Colonic mucosa (tissue), 4 donors: Measurements from ENCODE around the gene SMIM7. TPM values are rescaled to one million over a fixed set of nuclear protein-coding genes. Genes with fewer than 3 reads are reported as not detected.
A peak's percentile ranks its signal among the peaks of the same experiment; 100 is the strongest.

Experiments
- DNase-seq: peaks from one replicate; pipeline ENCODE4 v3.0.0-alpha.2; 2020
- H3K27ac ChIP-seq: fragments of 200-600 bp; one replicate; pipeline ENCODE4 v1.8.0; 2021
- H3K27me3 ChIP-seq: fragments of 200-600 bp; one replicate; pipeline ENCODE4 v1.8.0; 2021
- H3K36me3 ChIP-seq: fragments of 200-600 bp; one replicate; pipeline ENCODE4 v1.8.0; 2021
- H3K4me1 ChIP-seq: fragments of 200-600 bp; one replicate; pipeline ENCODE4 v1.8.0; 2021; ENCODE audit warnings: mild to moderate bottlenecking
- H3K4me3 ChIP-seq: fragments of 200-600 bp; one replicate; pipeline ENCODE4 v1.8.0; 2021
- H3K9ac ChIP-seq, 2 donors: one replicate each; pipeline ENCODE4 v1.7.0; 2013; ENCODE audit warnings: control low read depth in 2 of 2, low read depth in 2 of 2, low read length in 2 of 2
- H3K9me3 ChIP-seq: fragments of 200-600 bp; one replicate; pipeline ENCODE4 v1.8.0; 2021
- intact Hi-C: fragments of 100-400 bp; cut with DNase I; formaldehyde crosslinking; loops from one replicate; pipeline ENCODE4 v1.14.1; 2022
- total RNA-seq, 2 donors: library from RNA; stranded (reverse); fragmentation: NEBNext Ultra II Directional in 1 of 2; extraction: Animal tissue kit (Norgen Biotek cat#: 25700) in 1 of 2; gene quantifications; one replicate each; pipeline ENCODE4 v1.2.1, GENCODE V29; 2021
- TF ChIP-seq, protein P1 (sequence below): fragments of 200-600 bp; IDR thresholded peaks from one replicate; pipeline ENCODE4 v1.8.0; 2022; ENCODE audit warnings: antibody characterized with exemption, mild to moderate bottlenecking
- donor health status: healthy.
- donor health status: DM: no; HTN: no; CAD: no.
- donor health status: DM: no; HTN: no; CAD: no.

The SMIM7 gene
- total RNA-seq, 2 donors from 2014 or later, result 58.2 to 64.8 TPM

GRCh38 chr19:16609511-16610200, 50.3 kb downstream of the SMIM7 start:
- H3K4me3 ChIP-seq, result no peak overlapping the region
- no peaks in the 10 kb centered on the region for H3K36me3 ChIP-seq
- no peak overlapping the region for H3K9ac ChIP-seq
- H3K27ac ChIP-seq, result no peak overlapping the region
- H3K27me3 ChIP-seq, result no peaks in the 10 kb centered on the region
- H3K9me3 ChIP-seq, result no peaks in the 10 kb centered on the region
- no peak for DNase-seq
- H3K4me1 ChIP-seq, result peaks cover 3% of the 10 kb centered on the region
- intact Hi-C loops, result no loop called here
- TF ChIP-seq, protein P1, sequence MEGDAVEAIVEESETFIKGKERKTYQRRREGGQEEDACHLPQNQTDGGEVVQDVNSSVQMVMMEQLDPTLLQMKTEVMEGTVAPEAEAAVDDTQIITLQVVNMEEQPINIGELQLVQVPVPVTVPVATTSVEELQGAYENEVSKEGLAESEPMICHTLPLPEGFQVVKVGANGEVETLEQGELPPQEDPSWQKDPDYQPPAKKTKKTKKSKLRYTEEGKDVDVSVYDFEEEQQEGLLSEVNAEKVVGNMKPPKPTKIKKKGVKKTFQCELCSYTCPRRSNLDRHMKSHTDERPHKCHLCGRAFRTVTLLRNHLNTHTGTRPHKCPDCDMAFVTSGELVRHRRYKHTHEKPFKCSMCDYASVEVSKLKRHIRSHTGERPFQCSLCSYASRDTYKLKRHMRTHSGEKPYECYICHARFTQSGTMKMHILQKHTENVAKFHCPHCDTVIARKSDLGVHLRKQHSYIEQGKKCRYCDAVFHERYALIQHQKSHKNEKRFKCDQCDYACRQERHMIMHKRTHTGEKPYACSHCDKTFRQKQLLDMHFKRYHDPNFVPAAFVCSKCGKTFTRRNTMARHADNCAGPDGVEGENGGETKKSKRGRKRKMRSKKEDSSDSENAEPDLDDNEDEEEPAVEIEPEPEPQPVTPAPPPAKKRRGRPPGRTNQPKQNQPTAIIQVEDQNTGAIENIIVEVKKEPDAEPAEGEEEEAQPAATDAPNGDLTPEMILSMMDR, result no peak

GRCh38 chr19:16608290-16608739, 51.6 kb downstream of the SMIM7 start:
- no peaks in the 10 kb centered on the region for H3K36me3 ChIP-seq
- peaks cover 3% of the 10 kb centered on the region for H3K4me1 ChIP-seq
- H3K27ac ChIP-seq, result no peak overlapping the region
- intact Hi-C loops, result no loop called here
- H3K9ac ChIP-seq, result no peak overlapping the region
- TF ChIP-seq, protein P1, result no peak
- H3K4me3 ChIP-seq, result no peak overlapping the region
- no peak for DNase-seq
- no peaks in the 10 kb centered on the region for H3K9me3 ChIP-seq
- H3K27me3 ChIP-seq, result no peaks in the 10 kb centered on the region

DNA sequence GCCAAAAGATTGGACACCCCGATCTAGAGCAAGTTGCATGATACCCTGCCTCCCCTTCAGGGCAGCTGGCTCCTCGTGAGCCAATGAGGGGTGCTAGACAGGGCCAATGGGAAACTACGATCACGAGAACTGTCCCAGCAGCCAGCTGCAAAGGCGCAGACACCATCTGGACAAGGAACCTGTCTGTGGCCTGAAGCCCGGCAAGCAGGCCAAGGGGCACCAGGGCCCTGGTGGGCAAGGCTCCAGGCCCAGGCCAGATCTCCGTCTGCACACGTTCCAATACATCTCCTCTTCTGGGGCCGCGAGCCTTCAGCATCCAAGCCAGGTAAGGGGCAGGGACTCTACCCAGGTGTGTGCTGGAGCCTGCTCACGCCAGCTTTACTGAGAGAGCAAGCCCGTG, 52.1 kb downstream of the SMIM7 start:
- no peak for DNase-seq
- H3K27me3 ChIP-seq, result no peaks in the 10 kb centered on the region
- no peak overlapping the region for H3K27ac ChIP-seq
- no peaks in the 10 kb centered on the region for H3K36me3 ChIP-seq
- intact Hi-C loops, result no loop called here
- H3K4me1 ChIP-seq, result peaks cover 3% of the 10 kb centered on the region
- no peak overlapping the region for H3K4me3 ChIP-seq
- no peaks in the 10 kb centered on the region for H3K9me3 ChIP-seq
- peak overlapping the region in 1 of 2 donors; percentile 8 for H3K9ac ChIP-seq
- TF ChIP-seq, protein P1, result no peak

DNA sequence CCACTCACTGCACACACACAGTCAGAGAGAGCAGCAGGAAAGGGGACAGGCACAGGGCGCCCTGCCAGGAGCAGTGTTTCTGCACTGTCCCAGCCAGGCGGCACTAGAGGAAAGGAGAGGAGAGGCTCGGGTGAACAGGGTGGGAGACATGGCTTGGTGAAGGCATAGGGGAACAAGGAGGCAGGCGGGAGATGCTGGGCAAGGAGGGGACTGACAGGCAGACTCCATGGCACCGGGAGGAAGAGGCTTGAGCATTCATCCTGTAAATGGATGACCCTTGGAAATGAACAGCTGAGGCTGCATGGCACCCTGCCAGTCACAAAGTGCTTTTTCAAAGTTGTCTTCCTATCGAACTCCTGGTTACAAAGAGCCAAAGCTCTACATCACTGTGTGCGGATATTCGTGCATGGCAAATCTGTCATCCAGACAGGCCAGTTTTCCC, 54.4 kb downstream of the SMIM7 start:
- Histone ChIP-seq H3K9me3 (no peaks in the 10 kb centered on the region), H3K27ac (no peak overlapping the region)
- no peak for DNase-seq

DNA sequence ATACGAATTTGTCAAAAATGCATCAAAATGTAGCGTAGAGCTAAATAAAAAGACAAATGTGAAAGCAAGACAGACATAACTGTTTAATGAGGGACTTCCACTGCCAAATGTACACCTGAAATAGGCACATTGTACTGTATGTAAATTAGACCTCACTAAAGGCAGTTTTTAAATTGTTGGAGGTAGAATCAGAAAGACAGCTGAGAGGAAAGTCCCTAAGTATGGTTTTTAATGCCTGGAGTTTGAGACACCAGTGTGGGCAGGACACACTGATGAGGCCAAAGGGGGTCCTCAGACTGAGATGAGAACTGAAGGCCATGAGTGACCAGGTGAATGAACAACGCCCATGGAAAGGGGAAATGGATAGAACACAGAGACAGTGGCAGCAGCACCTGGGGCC, 54.8 kb downstream of the SMIM7 start:
- Histone ChIP-seq H3K9ac (no peak overlapping the region), H3K4me1 (peaks cover 3% of the 10 kb centered on the region), H3K36me3 (no peaks in the 10 kb centered on the region), H3K27me3 (no peaks in the 10 kb centered on the region), H3K27ac (no peak overlapping the region), H3K9me3 (no peaks in the 10 kb centered on the region), H3K4me3 (no peak overlapping the region)
- intact Hi-C loops, result no loop called here
- no peak for DNase-seq
- TF ChIP-seq, protein P1, result no peak

More for the DNA sequence above, 54.4 kb downstream of the SMIM7 start:
- intact Hi-C loops, result no loop called here
- Histone ChIP-seq H3K36me3 (no peaks in the 10 kb centered on the region), H3K27me3 (no peaks in the 10 kb centered on the region), H3K9ac (no peak overlapping the region), H3K4me1 (peaks cover 3% of the 10 kb centered on the region), H3K4me3 (no peak overlapping the region)
- TF ChIP-seq, protein P1, result no peak
